ENCODE measurements around the gene PBXIP1. TPM values are rescaled to one million over a fixed set of nuclear protein-coding genes. Genes with fewer than 3 reads are reported as not detected.

Gene PBXIP1
- total and polyA plus RNA-seq, 2 of the 13 experiments (the other 11 are each of a cell fraction or from before 2014, with no cell fraction given) = 16.3 to 31.9 TPM

DNA sequence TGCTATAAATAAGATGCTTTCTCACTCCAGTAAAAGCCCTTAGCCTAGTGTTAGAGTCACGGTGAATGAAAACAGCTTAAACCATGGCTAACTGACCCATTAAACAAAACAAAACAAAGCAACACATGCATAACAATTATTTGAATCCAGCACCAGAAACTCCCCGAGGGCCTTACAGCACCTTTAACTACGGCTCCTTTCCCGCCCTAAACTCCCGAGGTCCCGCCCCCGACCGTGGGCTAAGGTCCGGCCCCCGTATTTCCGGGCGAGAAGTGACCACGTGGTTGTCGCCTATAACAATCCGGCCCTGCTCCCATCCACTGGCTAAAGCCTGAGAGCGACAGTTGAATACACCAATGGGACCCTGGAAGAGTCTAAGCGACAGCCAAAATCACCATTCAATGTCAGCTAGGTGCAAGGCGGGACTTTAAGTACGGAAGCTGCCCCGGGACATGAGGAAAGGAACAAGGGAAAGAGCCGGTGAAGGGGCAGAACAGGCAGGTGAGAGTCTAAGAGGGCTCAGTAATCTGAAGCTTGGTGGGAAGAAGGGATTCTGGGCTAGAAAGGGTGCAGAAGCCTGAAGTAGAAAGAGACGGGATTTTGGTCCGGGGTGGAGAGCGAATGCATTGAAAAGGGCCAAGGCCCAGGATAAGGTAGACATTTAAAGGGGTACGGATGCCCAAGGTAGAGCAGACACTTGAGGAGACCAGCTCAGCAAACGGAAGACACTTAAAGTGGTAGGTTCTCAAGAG, 27.2 kb upstream of the PBXIP1 start, which contains the start of gene FLAD1 (continued):
- TF ChIP-seq, protein P1, sequence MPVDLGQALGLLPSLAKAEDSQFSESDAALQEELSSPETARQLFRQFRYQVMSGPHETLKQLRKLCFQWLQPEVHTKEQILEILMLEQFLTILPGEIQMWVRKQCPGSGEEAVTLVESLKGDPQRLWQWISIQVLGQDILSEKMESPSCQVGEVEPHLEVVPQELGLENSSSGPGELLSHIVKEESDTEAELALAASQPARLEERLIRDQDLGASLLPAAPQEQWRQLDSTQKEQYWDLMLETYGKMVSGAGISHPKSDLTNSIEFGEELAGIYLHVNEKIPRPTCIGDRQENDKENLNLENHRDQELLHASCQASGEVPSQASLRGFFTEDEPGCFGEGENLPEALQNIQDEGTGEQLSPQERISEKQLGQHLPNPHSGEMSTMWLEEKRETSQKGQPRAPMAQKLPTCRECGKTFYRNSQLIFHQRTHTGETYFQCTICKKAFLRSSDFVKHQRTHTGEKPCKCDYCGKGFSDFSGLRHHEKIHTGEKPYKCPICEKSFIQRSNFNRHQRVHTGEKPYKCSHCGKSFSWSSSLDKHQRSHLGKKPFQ (CRISPR knock-in tag; IDR thresholded peaks at IDR 0.05; ENCODE audit: insufficient replicate concordance) = no peak
- TF ChIP-seq CHD2 (IDR thresholded peaks at IDR 0.05; ENCODE audit: low read depth, low read length) = peak; percentile 74; the same call in 1 of the 2 replicates
- no peak; the same call in 1 of the 2 replicates for TF ChIP-seq HNF4A (CRISPR knock-in tag; IDR thresholded peaks at IDR 0.05)
- peak; percentile 29; the same call in 1 of the 2 replicates for TF ChIP-seq REPIN1 (CRISPR knock-in tag; IDR thresholded peaks at IDR 0.05; ENCODE audit: borderline replicate concordance, low read depth)
- TF ChIP-seq, protein P2, sequence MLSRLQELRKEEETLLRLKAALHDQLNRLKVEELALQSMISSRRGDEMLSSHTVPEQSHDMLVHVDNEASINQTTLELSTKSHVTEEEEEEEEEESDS (CRISPR knock-in tag; IDR thresholded peaks at IDR 0.05; ENCODE audit: borderline replicate concordance) = 0 out of 2 replicates have a peak, but pooled peaks have one; percentile 57
- TF ChIP-seq MXD3 (CRISPR knock-in tag; IDR thresholded peaks at IDR 0.05) = peak; percentile 39; the same call in 1 of the 2 replicates
- no peak for TF ChIP-seq ADNP (CRISPR knock-in tag; IDR thresholded peaks at IDR 0.05)
- peak; percentile 97 for TF ChIP-seq YEATS2 (CRISPR knock-in tag; IDR thresholded peaks at IDR 0.05; ENCODE audit: borderline replicate concordance)
- no peak for TF ChIP-seq PTBP1 (IDR thresholded peaks at IDR 0.05; ENCODE audit: low read depth, low read length, poor library complexity, severe bottlenecking)
- no peak for TF ChIP-seq JARID2 (CRISPR knock-in tag; IDR thresholded peaks at IDR 0.05; ENCODE audit: insufficient replicate concordance)
- TF ChIP-seq NFE2L2 (IDR thresholded peaks at IDR 0.05; ENCODE audit: low read length) = no peak
- TF ChIP-seq, protein P3, sequence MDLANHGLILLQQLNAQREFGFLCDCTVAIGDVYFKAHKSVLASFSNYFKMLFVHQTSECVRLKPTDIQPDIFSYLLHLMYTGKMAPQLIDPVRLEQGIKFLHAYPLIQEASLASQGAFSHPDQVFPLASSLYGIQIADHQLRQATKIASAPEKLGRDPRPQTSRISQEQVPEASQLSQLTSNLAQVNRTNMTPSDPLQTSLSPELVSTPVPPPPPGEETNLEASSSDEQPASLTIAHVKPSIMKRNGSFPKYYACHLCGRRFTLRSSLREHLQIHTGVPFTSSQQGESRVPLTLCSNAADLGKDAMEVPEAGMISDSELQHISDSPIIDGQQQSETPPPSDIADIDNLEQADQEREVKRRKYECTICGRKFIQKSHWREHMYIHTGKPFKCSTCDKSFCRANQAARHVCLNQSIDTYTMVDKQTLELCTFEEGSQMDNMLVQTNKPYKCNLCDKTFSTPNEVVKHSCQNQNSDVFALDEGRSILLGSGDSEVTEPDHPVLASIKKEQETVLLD (CRISPR knock-in tag; IDR thresholded peaks at IDR 0.05; ENCODE audit: low read depth) = no peak
- no peak for TF ChIP-seq ZBTB7A (CRISPR knock-in tag; IDR thresholded peaks at IDR 0.05)
- TF ChIP-seq, protein P4, sequence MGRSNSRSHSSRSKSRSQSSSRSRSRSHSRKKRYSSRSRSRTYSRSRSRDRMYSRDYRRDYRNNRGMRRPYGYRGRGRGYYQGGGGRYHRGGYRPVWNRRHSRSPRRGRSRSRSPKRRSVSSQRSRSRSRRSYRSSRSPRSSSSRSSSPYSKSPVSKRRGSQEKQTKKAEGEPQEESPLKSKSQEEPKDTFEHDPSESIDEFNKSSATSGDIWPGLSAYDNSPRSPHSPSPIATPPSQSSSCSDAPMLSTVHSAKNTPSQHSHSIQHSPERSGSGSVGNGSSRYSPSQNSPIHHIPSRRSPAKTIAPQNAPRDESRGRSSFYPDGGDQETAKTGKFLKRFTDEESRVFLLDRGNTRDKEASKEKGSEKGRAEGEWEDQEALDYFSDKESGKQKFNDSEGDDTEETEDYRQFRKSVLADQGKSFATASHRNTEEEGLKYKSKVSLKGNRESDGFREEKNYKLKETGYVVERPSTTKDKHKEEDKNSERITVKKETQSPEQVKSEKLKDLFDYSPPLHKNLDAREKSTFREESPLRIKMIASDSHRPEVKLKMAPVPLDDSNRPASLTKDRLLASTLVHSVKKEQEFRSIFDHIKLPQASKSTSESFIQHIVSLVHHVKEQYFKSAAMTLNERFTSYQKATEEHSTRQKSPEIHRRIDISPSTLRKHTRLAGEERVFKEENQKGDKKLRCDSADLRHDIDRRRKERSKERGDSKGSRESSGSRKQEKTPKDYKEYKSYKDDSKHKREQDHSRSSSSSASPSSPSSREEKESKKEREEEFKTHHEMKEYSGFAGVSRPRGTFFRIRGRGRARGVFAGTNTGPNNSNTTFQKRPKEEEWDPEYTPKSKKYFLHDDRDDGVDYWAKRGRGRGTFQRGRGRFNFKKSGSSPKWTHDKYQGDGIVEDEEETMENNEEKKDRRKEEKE (IDR thresholded peaks at IDR 0.05) = no peak
- no peak for TF ChIP-seq ZNF543 (CRISPR knock-in tag; IDR thresholded peaks at IDR 0.05)
- TF ChIP-seq ATAD3A (CRISPR knock-in tag; IDR thresholded peaks at IDR 0.05) = no peak
- peak; percentile 58 for TF ChIP-seq PHF8 (CRISPR knock-in tag; IDR thresholded peaks at IDR 0.05)
- no peak for TF ChIP-seq TBL1XR1 (IDR thresholded peaks at IDR 0.05; ENCODE audit: borderline replicate concordance, low read length, partially characterized antibody)
- TF ChIP-seq THAP11 (CRISPR knock-in tag; IDR thresholded peaks at IDR 0.05) = peak; percentile 90
- TF ChIP-seq ZNF616 (CRISPR knock-in tag; IDR thresholded peaks at IDR 0.05; ENCODE audit: low read depth) = no peak
- TF ChIP-seq HDAC1 (CRISPR knock-in tag; IDR thresholded peaks at IDR 0.05) = peak; percentile 94
